Measurements from ENCODE around the gene KASH5.
A peak's percentile ranks its signal among the peaks of the same experiment; 100 is the strongest.
"Not testable (repeated sequence)": the region's sequence is repeated elsewhere in the genome, so short reads cannot be mapped to it uniquely, and the experiment has no call there.

Gene KASH5

DNA sequence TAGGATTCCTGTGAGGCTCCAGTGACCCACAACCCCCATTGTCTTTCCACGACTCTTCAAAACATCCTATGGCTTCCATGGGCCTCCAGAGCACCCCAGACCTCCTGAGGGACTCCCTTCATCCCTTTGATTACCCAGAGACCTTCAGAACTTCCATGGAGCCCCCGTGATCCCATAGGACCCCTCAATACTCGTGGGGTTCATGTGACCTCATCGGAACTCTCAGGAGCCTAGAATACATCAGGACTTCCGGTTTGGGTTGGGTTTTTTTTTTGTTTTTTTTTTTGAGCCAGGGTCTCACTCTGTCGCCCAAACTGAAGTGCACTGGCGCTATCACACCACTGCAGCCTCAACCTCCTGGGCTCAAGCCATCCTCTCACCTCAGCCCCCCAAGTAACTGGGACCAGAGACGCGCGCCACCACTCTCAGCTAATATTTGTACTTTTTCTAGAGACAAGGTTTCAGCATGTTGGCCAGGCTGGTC lies 65.8 kb downstream of the KASH5 start:
- ATAC-seq (replicated peaks; ENCODE audit: extremely low read depth, poor library complexity, severe bottlenecking) = no peak
- Mint-ChIP-seq H3K9me3 (no peaks in the 10 kb centered on the region), H3K27me3 (no peaks in the 10 kb centered on the region), H3K27ac (ENCODE audit: low read depth) (peak overlapping the region; percentile 100), H3K36me3 (ENCODE audit: insufficient read depth) (peaks cover 31% of the 10 kb centered on the region), H3K4me1 (peaks cover 58% of the 10 kb centered on the region), H3K4me3 (peak overlapping the region; percentile 99)
- no peak for DNase-seq (ENCODE audit: low spot score in 2 of 2)

DNA sequence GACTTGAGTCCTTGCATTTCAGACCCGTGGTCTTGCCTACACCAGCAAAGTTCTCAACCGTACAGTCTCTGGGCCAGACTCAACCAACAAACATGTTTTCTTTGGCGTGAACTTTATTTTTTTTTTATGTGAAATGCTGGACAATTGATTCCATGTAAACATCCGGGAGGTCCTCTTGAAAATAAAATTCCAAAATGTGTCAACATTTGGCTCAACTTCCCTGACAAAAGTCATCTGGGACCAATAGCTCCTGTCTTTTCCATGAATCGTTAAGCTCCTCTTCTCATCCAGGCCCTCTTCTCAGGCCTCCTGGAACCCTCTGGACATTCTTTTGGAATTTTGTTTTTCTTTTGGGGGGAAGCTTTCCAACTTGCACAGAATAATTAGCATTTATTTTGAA lies 67.7 kb downstream of the KASH5 start:
- no peaks in the 10 kb centered on the region for H3K9me3 Mint-ChIP-seq
- no peak overlapping the region for H3K27ac Mint-ChIP-seq (ENCODE audit: low read depth)
- peaks cover 38% of the 10 kb centered on the region for H3K4me1 Mint-ChIP-seq
- no peak overlapping the region for H3K4me3 Mint-ChIP-seq
- no peaks in the 10 kb centered on the region for H3K27me3 Mint-ChIP-seq
- ATAC-seq (replicated peaks; ENCODE audit: extremely low read depth, poor library complexity, severe bottlenecking) (no peak), DNase-seq (ENCODE audit: low spot score in 2 of 2) (no peak)
- peaks cover 34% of the 10 kb centered on the region for H3K36me3 Mint-ChIP-seq (ENCODE audit: insufficient read depth)

DNA sequence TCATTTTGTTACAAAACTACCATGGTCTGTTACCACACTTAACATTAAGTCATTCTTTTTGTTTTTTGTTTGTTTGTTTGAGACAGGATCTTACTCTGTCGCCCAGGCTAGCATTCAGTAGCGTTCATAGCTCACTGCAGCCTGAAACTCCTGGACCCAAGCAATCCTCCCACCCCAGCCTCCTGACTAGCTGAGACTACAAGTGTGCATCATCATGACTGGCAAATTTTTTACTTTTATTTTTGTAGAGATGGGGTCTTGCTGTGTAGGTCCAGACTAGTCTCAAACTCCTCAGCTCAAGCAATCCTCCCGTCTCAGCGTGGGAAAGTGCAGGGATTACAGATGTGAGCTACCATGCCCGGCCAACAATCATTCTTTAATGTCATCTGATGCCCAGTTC lies 68.3 kb downstream of the KASH5 start:
- no peak for ATAC-seq (replicated peaks; ENCODE audit: extremely low read depth, poor library complexity, severe bottlenecking)
- Mint-ChIP-seq H3K36me3 (ENCODE audit: insufficient read depth) (peaks cover 34% of the 10 kb centered on the region), H3K4me1 (peaks cover 34% of the 10 kb centered on the region), H3K27me3 (no peaks in the 10 kb centered on the region), H3K27ac (ENCODE audit: low read depth) (no peak overlapping the region), H3K9me3 (no peaks in the 10 kb centered on the region), H3K4me3 (no peak overlapping the region)
- DNase-seq (ENCODE audit: low spot score in 2 of 2) = no peak

DNA sequence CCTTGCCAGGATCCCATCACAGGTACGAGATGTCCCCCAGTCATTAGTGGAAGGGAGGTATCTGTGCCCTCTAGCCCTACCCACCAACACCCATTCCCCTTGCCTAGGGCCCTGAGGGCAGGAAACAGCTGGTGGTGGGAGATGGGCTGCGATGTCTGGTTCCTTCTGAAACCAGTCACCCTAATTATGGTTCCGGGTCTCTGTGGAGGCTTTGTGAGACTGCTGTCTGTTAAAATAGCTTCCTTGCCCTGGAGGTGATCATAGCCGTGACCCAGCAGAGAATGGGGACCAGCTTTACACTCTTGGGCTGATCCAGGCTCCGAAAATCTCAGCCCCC lies 70.5 kb downstream of the KASH5 start:
- Mint-ChIP-seq H3K36me3 (ENCODE audit: insufficient read depth) (peaks cover 20% of the 10 kb centered on the region), H3K9me3 (no peaks in the 10 kb centered on the region), H3K27ac (ENCODE audit: low read depth) (no peak overlapping the region), H3K4me3 (no peak overlapping the region), H3K27me3 (no peaks in the 10 kb centered on the region), H3K4me1 (peaks cover 17% of the 10 kb centered on the region)
- no peak for ATAC-seq (replicated peaks; ENCODE audit: extremely low read depth, poor library complexity, severe bottlenecking)
- no peak for DNase-seq (ENCODE audit: low spot score in 2 of 2)

DNA sequence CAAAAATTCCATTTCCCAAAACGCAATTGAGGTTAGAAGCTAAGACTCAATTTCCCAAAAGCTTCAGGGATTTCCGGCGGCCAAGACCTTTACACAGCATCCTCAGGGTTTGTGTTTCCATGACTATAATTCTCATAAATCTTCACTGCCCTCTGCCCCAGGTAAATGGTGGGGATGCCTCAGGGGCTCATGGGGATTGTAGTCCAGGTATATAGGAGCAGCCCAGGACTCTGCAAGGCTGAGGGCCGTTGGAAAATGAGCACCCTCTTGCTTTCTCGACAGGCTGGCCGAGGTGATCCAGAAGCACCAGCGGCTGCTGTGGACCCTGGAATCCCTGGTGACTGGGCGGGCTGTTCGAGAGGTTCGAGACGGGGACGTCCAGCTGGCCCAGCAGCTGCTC lies 71.3 kb downstream of the KASH5 start:
- H3K9me3 Mint-ChIP-seq = no peaks in the 10 kb centered on the region
- no peaks in the 10 kb centered on the region for H3K27me3 Mint-ChIP-seq
- H3K36me3 Mint-ChIP-seq (ENCODE audit: insufficient read depth) = peaks cover 25% of the 10 kb centered on the region
- DNase-seq (ENCODE audit: low spot score in 2 of 2) (no peak), ATAC-seq (replicated peaks; ENCODE audit: extremely low read depth, poor library complexity, severe bottlenecking) (no peak)
- H3K4me1 Mint-ChIP-seq = peaks cover 8% of the 10 kb centered on the region
- H3K4me3 Mint-ChIP-seq = no peak overlapping the region
- H3K27ac Mint-ChIP-seq (ENCODE audit: low read depth) = no peak overlapping the region

DNA sequence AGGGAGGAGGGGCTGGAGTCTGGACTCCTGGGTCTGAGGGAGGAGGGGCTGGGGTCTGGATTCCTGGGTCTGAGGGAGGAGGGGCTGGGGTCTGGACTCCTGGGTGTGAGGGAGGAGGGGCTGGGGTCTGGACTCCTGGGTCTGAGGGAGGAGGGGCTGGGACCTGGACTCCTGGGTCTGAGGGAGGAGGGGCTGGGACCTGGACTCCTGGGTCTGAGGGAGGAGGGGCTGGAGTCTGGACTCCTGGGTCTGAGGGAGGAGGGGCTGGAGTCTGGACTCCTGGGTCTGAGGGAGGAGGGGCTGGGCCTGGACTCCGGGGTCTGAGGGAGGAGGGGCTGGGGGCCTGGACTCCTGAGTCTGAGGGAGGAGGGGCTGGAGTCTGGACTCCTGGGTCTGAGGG lies 73.1 kb downstream of the KASH5 start:
- not testable (repeated sequence) for H3K9me3 Mint-ChIP-seq; H3K4me3 Mint-ChIP-seq; DNase-seq (ENCODE audit: low spot score in 2 of 2); H3K27me3 Mint-ChIP-seq; H3K27ac Mint-ChIP-seq (ENCODE audit: low read depth); ATAC-seq (replicated peaks; ENCODE audit: extremely low read depth, poor library complexity, severe bottlenecking); H3K4me1 Mint-ChIP-seq
- H3K36me3 Mint-ChIP-seq (ENCODE audit: insufficient read depth) = peaks cover 21% of the 10 kb centered on the region

DNA sequence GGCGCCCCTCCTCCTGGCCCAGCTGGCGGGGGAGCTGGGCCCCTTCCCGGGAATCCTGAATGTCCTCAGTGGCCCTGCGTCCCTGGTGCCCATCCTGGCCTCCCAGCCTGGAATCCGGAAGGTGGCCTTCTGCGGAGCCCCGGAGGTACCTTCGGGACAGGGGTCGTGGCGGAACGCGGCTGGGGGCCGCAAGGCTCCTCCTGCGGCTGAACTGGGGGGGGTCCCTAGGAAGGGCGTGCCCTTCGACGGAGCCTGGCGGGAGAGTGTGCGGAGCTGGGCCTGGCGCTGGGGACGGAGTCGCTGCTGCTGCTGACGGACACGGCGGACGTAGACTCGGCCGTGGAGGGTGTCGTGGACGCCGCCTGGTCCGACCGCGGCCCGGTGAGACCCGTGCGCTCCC lies 73.6 kb downstream of the KASH5 start:
- Mint-ChIP-seq H3K4me1 (peaks cover 6% of the 10 kb centered on the region), H3K9me3 (no peaks in the 10 kb centered on the region), H3K4me3 (no peak overlapping the region), H3K27me3 (no peaks in the 10 kb centered on the region), H3K36me3 (ENCODE audit: insufficient read depth) (peaks cover 17% of the 10 kb centered on the region), H3K27ac (ENCODE audit: low read depth) (no peak overlapping the region)
- DNase-seq (ENCODE audit: low spot score in 2 of 2) = no peak
- no peak for ATAC-seq (replicated peaks; ENCODE audit: extremely low read depth, poor library complexity, severe bottlenecking)

DNA sequence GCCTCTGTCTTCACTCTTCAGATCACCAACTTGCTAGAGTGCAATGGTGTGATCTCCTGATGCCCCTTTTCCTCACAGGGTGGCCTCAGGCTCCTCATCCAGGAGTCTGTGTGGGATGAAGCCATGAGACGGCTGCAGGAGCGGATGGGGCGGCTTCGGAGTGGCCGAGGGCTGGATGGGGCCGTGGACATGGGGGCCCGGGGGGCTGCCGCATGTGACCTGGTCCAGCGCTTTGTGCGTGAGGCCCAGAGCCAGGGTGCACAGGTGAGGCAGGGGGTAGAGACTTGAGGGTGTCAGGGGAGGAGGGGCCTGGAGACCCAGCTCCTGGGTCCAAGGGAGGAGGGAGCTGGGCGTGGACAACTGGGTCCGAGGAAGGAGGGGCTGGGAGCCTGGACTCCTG lies 74.4 kb downstream of the KASH5 start:
- Mint-ChIP-seq H3K4me3 (no peak overlapping the region), H3K4me1 (no peaks in the 10 kb centered on the region), H3K36me3 (ENCODE audit: insufficient read depth) (peaks cover 17% of the 10 kb centered on the region), H3K27me3 (no peaks in the 10 kb centered on the region), H3K9me3 (no peaks in the 10 kb centered on the region), H3K27ac (ENCODE audit: low read depth) (no peak overlapping the region)
- ATAC-seq (replicated peaks; ENCODE audit: extremely low read depth, poor library complexity, severe bottlenecking) (no peak), DNase-seq (ENCODE audit: low spot score in 2 of 2) (no peak)

DNA sequence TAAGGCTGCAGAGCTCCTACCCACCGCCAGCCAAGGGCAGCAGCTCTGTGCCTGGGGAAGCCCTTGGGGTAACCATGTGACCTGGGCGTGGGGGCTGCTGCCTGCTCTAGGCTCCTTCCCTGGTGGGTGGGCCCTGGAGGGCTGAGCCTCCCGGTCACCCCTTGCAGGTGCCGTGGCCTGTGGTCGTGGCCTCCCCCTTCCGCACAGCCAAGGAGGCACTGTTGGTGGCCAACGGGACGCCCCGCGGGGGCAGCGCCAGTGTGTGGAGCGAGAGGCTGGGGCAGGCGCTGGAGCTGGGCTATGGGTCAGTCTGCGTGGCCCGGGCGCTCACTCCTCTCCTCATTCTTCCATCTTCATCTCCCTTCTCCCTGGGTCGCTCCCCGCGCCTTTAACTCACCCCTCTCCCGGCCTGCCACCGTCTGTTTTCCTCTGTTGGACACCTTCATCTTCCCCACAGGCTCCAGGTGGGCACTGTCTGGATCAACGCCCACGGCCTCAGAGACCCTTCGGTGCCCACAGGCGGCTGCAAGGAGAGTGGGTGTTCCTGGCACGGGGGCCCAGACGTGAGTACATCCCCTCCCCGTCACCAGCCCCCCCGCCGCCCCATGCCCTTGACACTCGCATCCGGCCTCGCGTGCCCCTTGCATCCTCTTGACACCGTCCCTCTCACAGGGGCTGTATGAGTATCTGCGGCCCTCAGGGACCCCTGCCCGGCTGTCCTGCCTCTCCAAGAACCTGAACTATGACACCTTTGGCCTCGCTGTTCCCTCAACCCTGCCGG lies 76.1 kb downstream of the KASH5 start:
- no peaks in the 10 kb centered on the region for H3K27me3 Mint-ChIP-seq
- no peak for ATAC-seq (replicated peaks; ENCODE audit: extremely low read depth, poor library complexity, severe bottlenecking)
- H3K4me3 Mint-ChIP-seq = peak overlapping the region; percentile 25

DNA sequence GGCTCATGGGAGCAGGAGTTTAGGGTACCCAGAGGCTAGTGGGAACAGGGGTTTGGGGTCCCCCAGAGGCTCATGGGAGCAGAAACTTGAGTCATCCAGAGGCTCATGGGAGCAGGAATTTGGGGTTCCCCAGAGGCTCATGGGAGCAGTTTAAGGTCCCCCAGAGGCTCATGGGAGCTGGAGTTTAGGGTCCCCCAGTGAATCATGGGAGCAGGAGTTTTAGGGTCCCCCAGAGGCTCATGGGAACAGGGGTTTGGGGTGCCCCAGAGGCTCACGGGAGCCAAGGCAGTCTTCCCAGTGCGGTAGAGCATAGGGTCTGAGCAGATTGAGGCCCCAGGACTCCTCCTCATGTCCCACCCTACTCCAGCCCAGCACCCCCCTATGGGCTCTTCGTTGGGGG lies 77.3 kb downstream of the KASH5 start:
- Mint-ChIP-seq H3K27me3 (no peaks in the 10 kb centered on the region), H3K4me3 (no peak overlapping the region), H3K36me3 (ENCODE audit: insufficient read depth) (peaks cover 25% of the 10 kb centered on the region), H3K4me1 (peaks cover 16% of the 10 kb centered on the region), H3K9me3 (no peaks in the 10 kb centered on the region), H3K27ac (ENCODE audit: low read depth) (peak overlapping the region; percentile 88)
- DNase-seq (ENCODE audit: low spot score in 2 of 2) (no peak), ATAC-seq (replicated peaks; ENCODE audit: extremely low read depth, poor library complexity, severe bottlenecking) (no peak)

More for the DNA sequence above, 76.1 kb downstream of the KASH5 start:
- Mint-ChIP-seq H3K9me3 (no peaks in the 10 kb centered on the region), H3K4me1 (peaks cover 9% of the 10 kb centered on the region), H3K27ac (ENCODE audit: low read depth) (peak overlapping the region; percentile 88), H3K36me3 (ENCODE audit: insufficient read depth) (peaks cover 22% of the 10 kb centered on the region)
- no peak for DNase-seq (ENCODE audit: low spot score in 2 of 2)
